HUES64 (cell line): ENCODE results near the gene OTP.

Source experiments
- H3K27ac ChIP-seq: 2 replicates; pipeline ENCODE4 v1.7.0; 2013; ENCODE audit warnings: low read depth, low read length, inconsistent platforms
- H3K27me3 ChIP-seq: 2 replicates; pipeline ENCODE4 v1.6.1; 2013; ENCODE audit warnings: mild to moderate bottlenecking, low read length; ENCODE audit not compliant: insufficient read depth
- H3K36me3 ChIP-seq: 2 replicates; pipeline ENCODE4 v1.6.1; 2013; ENCODE audit warnings: mild to moderate bottlenecking, low read length; ENCODE audit not compliant: insufficient read depth
- H3K4me1 ChIP-seq: 2 replicates; pipeline ENCODE4 v1.6.1; 2013; ENCODE audit warnings: mild to moderate bottlenecking, low read length, moderate library complexity; ENCODE audit not compliant: insufficient read depth
- H3K4me3 ChIP-seq: 2 replicates; pipeline ENCODE4 v1.5.1; 2013; ENCODE audit warnings: mild to moderate bottlenecking, low read length, moderate library complexity
- H3K9ac ChIP-seq: 2 replicates; pipeline ENCODE4 v1.6.1; 2013; ENCODE audit warnings: mild to moderate bottlenecking, low read depth, low read length
- H3K9me3 ChIP-seq: 2 replicates; pipeline ENCODE4 v1.6.1; 2013; ENCODE audit warnings: low read depth, low read length; ENCODE audit not compliant: insufficient read depth
- WGBS: fragments of 150-250, 120-280 bp; methylation state at CpG from one replicate; pipeline ENCODE4 v1.1.7; 2013; ENCODE audit warnings: missing lambda C conversion rate; 5-methylcytosine and 5-hydroxymethylcytosine counted together

Gene OTP

GRCh38 chr5:77645158-77645994 lies 6.9 kb upstream of the OTP start:
- Histone ChIP-seq H3K9me3 (no peaks in the 10 kb centered on the region), H3K9ac (no peak overlapping the region), H3K36me3 (no peaks in the 10 kb centered on the region), H3K4me1 (peaks cover 10% of the 10 kb centered on the region; the same call in 1 of the 2 replicates), H3K4me3 (peak overlapping the region; percentile 43), H3K27ac (no peak overlapping the region), H3K27me3 (peaks cover 99% of the 10 kb centered on the region)
- WGBS, result under 1% methylated on average over 75 of the region's 80 CpGs

DNA sequence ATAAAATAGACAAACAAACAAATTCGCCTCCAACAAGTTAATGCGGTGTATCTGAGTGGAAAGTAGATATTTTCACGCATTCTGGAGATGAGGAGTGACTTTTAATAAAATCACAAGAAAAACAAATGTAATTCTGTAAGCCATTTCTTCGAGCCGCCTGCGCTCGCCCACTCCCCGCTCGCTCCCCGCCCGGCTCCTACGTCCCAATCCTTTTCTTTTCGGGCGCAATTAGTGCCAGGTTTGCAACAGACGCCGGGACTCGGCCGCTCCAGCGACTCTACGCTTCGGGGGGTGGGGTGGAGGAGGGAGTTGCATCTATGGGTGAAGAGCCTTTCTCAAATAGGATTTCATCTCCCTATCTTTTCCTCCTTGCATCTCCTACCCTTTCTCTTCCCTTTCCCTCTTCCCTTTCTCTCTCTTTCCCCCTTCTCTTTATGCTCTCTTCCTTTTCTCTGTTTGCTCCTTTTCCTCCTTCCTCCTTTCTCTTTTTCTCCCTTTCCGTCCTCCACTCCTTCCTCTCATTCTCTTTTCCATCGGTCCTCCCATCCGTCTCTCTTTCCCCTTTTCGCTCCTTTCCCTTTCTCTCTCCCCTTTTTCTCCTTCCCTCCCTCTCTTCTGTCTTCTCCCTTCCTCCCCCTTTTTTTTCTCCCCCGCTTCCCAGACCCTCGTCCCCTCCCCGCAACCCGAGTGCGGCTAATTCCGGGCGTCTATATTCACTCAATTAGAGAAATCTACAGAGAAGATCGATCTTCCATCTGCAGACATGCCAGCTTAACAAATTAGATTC lies 6.1 kb upstream of the OTP start:
- 2% methylated on average over 23 of the region's 33 CpGs for WGBS
- Histone ChIP-seq H3K9me3 (no peaks in the 10 kb centered on the region), H3K27ac (no peak overlapping the region), H3K9ac (no peak overlapping the region), H3K36me3 (no peaks in the 10 kb centered on the region), H3K27me3 (peaks cover 99% of the 10 kb centered on the region), H3K4me3 (peak overlapping the region; percentile 29), H3K4me1 (peaks cover 10% of the 10 kb centered on the region)

- Histone ChIP-seq H3K9ac (no peak overlapping the region), H3K27me3 (peaks cover 99% of the 10 kb centered on the region), H3K4me3 (no peak overlapping the region), H3K4me1 (peaks cover 16% of the 10 kb centered on the region), H3K36me3 (no peaks in the 10 kb centered on the region), H3K27ac (no peak overlapping the region), H3K9me3 (no peaks in the 10 kb centered on the region)
- WGBS, result 1% methylated on average over 23 of the region's 28 CpGs
Observed at GRCh38 chr5:77643654-77644370, 5.3 kb upstream of the OTP start.

GRCh38 chr5:77642738-77643653 lies 4.5 kb upstream of the OTP start:
- no peak overlapping the region for H3K4me3 ChIP-seq
- 4% methylated on average over 21 of the region's 21 CpGs for WGBS
- peaks cover 99% of the 10 kb centered on the region for H3K27me3 ChIP-seq
- H3K9me3 ChIP-seq, result no peaks in the 10 kb centered on the region
- no peak overlapping the region for H3K9ac ChIP-seq
- H3K4me1 ChIP-seq, result peaks cover 16% of the 10 kb centered on the region
- H3K36me3 ChIP-seq, result no peaks in the 10 kb centered on the region
- no peak overlapping the region for H3K27ac ChIP-seq

DNA sequence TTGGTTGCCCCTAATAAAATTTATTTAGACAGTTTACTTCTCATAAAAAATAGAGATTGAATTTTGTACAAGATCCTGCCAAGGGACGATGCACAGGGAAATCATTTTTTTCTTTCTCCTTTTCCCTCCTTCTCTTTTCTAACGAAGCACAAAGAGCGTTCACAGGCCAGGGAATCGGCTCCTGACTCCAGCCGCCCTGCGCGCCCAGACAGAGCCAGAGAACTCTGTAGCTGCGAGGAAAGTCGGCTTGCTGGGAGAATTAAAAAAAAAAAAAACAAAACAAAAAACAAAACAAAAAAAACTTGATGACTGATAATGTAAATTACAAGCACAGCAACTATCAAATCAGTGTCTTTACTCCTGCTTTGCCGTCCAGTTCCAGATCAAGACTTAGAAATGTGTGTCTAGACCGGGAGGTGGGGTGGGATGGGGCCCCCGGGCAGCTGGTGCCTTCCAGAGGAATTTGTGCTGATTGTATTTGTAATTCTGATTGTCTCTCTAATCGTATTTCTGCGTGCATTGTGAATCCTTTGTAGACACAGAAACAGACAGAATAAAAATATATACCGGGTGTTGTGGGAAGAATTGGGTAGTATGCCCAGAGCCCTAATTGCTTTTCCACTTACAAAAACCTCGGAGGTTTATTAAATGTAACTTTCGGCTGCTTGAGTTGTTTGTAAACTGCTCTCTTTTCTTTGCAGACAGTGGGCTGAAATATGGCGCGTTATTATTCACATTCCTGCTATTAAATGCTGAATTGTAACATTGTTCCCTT lies 3.6 kb upstream of the OTP start:
- Histone ChIP-seq H3K36me3 (no peaks in the 10 kb centered on the region), H3K27ac (no peak overlapping the region), H3K4me3 (no peak overlapping the region), H3K9me3 (no peaks in the 10 kb centered on the region), H3K4me1 (peaks cover 22% of the 10 kb centered on the region), H3K27me3 (peaks cover 99% of the 10 kb centered on the region), H3K9ac (no peak overlapping the region)
- 11% methylated on average over 15 of the region's 19 CpGs for WGBS

DNA sequence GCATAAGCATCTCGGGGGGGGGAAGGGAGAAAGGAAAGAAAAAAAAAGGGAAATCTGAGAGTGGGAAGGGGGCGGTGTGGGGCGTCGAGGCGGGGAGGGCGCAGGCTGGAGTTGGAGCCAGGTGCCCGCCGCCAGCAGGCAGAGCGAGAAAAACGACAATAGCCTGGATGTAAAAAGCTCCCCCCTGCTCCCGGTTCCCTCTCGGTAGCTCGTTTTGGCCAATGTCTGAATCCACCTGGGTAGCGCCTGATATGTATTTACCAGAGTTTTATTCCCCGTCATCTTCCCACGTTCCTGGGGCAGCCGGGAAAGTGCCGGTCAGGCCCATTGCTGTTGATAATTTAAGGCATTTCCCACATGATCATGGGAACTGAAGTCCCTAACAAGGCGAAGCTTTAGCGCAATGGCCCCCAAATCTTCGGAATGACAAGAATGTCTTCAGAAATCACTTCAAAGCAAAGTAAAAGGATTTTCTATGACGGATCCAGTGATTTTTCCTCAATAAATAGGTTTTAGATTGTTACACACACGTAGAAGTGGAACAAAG lies 3.0 kb upstream of the OTP start:
- peaks cover 99% of the 10 kb centered on the region for H3K27me3 ChIP-seq

GRCh38 chr5:77640589-77641396 lies 2.3 kb upstream of the OTP start:
- Histone ChIP-seq H3K4me1 (peaks cover 24% of the 10 kb centered on the region), H3K36me3 (no peaks in the 10 kb centered on the region), H3K27ac (no peak overlapping the region), H3K27me3 (peaks cover 99% of the 10 kb centered on the region), H3K4me3 (no peak overlapping the region; the same call in 1 of the 2 replicates), H3K9ac (no peak overlapping the region), H3K9me3 (no peaks in the 10 kb centered on the region)
- 2% methylated on average over 44 of the region's 45 CpGs for WGBS

More for the DNA sequence above, 3.0 kb upstream of the OTP start:
- H3K9me3 ChIP-seq, result no peaks in the 10 kb centered on the region
- peaks cover 24% of the 10 kb centered on the region for H3K4me1 ChIP-seq
- no peak overlapping the region for H3K9ac ChIP-seq
- no peak overlapping the region for H3K4me3 ChIP-seq
- H3K27ac ChIP-seq, result no peak overlapping the region
- H3K36me3 ChIP-seq, result no peaks in the 10 kb centered on the region
- under 1% methylated on average over 23 of the region's 23 CpGs for WGBS

DNA sequence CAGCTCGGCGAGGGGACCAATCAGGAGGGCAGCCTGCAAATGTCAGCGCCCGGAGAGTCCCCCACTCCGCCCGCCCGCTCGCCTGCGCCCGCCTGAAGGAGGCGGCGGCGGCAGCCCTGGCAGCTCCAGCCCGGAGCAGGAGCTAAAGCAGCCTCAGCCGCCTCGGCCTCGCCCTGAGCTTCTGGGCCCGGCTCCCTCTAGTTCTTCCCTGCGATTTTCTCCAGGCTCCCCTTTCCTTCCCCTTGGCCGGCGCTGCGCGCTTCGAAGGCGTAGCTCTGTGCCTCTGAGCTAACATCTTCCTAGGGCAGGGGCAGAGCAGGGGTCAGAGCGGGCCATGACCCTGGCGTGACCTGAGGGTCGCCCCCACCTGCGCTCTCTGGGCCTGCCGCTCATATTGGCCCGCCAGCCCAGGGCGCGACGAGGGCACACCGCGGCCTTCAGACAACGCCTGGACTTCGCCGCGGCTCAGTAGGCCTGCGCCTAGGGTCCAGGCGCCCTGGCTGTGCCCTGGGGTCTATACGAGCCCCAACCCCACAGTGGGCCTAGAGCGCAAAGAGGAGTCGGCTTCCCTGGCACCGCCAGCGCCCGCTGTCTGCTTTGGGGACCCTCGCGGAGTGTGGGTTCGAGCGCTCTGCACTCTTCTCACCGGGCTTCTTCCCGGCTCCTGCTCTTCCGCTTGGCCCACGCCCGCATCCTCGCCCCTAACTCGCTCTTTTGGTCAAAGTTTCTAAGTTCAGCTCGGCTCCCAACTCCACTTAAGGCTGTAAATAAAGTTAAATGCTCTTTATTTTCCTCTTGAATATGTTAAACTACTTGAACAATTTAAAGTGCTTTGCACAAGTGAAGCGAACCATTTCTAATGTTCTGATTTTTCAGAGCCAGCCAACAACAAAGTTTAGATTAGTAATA lies 504 bp upstream of the OTP start:
- WGBS, result under 1% methylated on average over 60 of the region's 61 CpGs
- no peak overlapping the region for H3K9ac ChIP-seq

More for the DNA sequence above, 504 bp upstream of the OTP start:
- peaks cover 100% of the 10 kb centered on the region for H3K27me3 ChIP-seq
- no peaks in the 10 kb centered on the region for H3K36me3 ChIP-seq
- H3K4me3 ChIP-seq, result peak overlapping the region; percentile 33
- no peaks in the 10 kb centered on the region for H3K9me3 ChIP-seq
- no peak overlapping the region for H3K27ac ChIP-seq
- peaks cover 24% of the 10 kb centered on the region for H3K4me1 ChIP-seq
